AG04449 (cell line): ENCODE results near the gene CYFIP1.
A peak's percentile ranks its signal among the peaks of the same experiment; 100 is the strongest.
"Not testable (repeated sequence)": the region's sequence is repeated elsewhere in the genome, so short reads cannot be mapped to it uniquely, and the experiment has no call there.

Experiments used
- CTCF ChIA-PET: fragments of 350-600 bp; formaldehyde crosslinking; extraction: SDS; loops from one replicate; lab custom pipeline; 2021; ENCODE audit warnings: antibody characterized with exemption; lab: Yijun Ruan, JAX
- POLR2A ChIA-PET: fragments of 400-600, 350-600 bp; formaldehyde crosslinking; extraction: SDS; loops from one replicate; lab custom pipeline; 2020; ENCODE audit warnings: antibody characterized with exemption, inconsistent platforms; lab: Yijun Ruan, JAX
- DNase-seq: peaks from one replicate; pipeline ENCODE4 v3.0.0-alpha.2; 2010; ENCODE audit warnings: low read depth, low spot score
- H3K4me3 ChIP-seq: 2 replicates; pipeline ENCODE4 v1.5.1; 2011; ENCODE audit warnings: low read depth, mild to moderate bottlenecking, control low read depth, low read length
- TF ChIP-seq, protein P1 (sequence below): IDR thresholded peaks from one replicate; pipeline ENCODE4 v1.5.1; 2011; ENCODE audit warnings: mild to moderate bottlenecking, moderate library complexity, low read length, control low read depth, inconsistent platforms; ENCODE audit not compliant: insufficient read depth; ENCODE audit errors: missing control alignments

CYFIP1 gene

DNA sequence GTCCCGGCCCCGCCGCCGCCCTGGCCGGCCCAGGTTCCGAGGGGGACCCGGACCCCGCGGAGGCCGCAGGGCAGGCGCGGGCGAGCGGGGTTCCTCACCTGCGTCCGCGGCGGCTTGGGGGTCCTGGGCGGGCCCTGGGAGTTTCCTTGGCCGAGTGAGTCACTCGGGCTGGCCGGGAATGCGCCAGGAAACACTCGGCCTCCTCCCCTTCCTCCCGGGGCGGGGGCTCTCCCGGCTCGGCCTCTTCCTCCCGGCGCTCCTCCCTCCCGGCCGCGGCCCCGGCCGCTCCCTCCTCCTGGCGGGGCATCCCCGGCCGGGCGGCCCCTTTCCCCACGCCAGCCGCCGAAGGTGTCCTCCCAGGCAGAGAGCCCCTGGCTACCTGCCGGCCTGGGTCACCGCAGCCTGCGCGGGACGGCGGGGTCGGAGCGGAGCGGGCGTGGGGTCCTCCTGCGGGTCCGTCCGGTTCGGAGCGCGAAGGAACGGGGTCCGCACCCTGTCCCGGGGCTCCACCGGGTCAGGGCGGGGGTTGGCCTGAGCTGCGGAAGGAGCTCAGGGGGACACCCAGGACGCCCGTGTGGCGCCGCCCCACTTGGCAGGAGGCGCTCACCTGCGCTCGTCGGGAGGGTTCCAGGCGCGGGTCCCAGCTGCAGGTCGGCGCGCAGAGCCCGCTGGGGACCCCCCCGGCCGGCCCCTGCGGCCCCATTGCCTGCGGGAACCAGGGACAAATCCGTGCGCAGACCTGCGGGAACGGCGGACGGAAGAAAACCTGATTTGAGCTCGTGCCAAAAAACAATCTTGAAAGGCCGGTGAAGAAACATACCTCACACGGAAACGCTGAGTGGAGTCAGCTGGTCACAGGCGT lies at the start of gene CYFIP1:
Gene CYFIP1 (minus strand): TSS at position 180 of the 862 bp plus-strand sequence. CDS start 33,083 bp downstream, outside the sequence.
- ChIA-PET CTCF (no interaction called here), POLR2A (interaction anchor here (0.8 to 0.9 kb wide), 2 partner anchors 9 to 92 kb away, joined by 3 read pairs; no protein-coding TSS in a partner anchor)
- no peak for DNase-seq
- TF ChIP-seq, protein P1, sequence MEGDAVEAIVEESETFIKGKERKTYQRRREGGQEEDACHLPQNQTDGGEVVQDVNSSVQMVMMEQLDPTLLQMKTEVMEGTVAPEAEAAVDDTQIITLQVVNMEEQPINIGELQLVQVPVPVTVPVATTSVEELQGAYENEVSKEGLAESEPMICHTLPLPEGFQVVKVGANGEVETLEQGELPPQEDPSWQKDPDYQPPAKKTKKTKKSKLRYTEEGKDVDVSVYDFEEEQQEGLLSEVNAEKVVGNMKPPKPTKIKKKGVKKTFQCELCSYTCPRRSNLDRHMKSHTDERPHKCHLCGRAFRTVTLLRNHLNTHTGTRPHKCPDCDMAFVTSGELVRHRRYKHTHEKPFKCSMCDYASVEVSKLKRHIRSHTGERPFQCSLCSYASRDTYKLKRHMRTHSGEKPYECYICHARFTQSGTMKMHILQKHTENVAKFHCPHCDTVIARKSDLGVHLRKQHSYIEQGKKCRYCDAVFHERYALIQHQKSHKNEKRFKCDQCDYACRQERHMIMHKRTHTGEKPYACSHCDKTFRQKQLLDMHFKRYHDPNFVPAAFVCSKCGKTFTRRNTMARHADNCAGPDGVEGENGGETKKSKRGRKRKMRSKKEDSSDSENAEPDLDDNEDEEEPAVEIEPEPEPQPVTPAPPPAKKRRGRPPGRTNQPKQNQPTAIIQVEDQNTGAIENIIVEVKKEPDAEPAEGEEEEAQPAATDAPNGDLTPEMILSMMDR = no peak
- peak within 1 kb of the TSS; percentile 87 for H3K4me3 ChIP-seq

DNA sequence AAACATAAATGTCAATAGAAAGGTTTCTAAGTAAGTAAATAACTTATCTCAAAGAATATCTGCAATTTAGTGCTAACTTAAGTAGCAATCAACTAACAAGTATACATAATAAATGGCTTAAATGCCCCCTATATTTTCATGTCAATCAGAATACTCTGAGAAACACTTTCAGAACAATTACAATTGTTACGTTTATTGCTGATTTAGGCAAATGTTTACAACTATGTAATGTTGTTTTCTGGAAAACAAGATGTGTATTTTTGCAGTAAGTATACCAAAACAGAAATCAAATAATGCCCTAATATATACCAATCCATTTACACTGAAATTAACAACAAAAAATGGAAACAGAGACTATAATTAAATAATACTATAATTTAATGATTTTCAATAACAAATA lies 46.0 kb upstream of the CYFIP1 start:
- ChIA-PET CTCF (no interaction called here), POLR2A (no interaction called here)
- no peak overlapping the region for H3K4me3 ChIP-seq
- TF ChIP-seq, protein P1 = no peak
- DNase-seq = no peak

DNA sequence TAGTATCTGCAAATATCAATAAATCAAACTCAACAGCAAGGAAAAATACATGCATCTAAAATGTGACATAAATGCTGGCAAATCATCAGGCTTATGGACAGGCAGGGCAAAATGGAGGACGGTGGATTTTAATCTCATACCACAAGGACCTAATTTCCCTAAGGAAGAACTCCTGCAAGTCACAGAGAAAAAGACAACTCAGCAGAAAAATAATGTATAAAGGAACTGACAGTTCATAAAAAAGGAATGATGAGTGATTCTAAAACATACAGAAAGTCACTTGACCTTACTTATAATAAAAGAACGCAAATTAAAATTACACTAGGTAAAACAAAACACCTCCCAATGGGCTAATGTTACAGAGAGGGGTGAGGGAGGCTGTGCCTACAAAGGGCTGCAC lies 42.0 kb upstream of the CYFIP1 start:
- ChIA-PET CTCF (interaction anchor here (5.1 kb wide), 1 partner anchor 14 kb away, joined by 40 read pairs; no protein-coding TSS in a partner anchor), POLR2A (no interaction called here)
- TF ChIP-seq, protein P1 = no peak
- no peak for DNase-seq
- no peak overlapping the region for H3K4me3 ChIP-seq

DNA sequence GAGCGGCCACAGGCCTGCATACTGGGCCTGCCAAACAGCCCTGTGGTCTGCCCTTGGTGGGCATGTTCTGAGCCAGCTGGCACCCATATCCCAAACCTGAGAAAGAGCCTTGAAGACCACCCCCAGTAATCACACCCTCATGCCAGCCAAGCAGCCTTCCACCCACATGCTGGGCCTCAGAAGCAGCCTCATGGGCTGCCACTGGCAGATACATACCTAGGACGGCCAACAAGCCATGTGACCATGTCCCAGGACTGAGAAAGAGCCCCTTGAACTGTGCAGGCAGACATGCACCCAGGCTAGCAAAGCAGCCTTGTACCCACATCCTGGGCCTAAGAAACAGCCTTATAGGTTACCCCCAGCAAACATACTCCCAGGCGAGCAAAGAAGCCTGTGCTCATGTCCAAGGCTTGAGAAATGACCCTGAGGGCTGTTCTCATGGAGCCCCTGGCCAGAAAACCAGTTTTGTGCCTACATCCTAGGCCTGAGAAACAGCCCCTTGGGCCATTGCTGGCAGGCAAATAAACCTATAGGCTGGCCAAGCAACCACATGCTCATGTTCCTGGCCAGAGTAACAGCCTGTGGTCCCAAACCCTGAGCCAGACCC lies 34.3 kb upstream of the CYFIP1 start:
- CTCF ChIA-PET = no interaction called here
- no peak for DNase-seq
- POLR2A ChIA-PET = no interaction called here
- H3K4me3 ChIP-seq = no peak overlapping the region
- TF ChIP-seq, protein P1 = no peak

DNA sequence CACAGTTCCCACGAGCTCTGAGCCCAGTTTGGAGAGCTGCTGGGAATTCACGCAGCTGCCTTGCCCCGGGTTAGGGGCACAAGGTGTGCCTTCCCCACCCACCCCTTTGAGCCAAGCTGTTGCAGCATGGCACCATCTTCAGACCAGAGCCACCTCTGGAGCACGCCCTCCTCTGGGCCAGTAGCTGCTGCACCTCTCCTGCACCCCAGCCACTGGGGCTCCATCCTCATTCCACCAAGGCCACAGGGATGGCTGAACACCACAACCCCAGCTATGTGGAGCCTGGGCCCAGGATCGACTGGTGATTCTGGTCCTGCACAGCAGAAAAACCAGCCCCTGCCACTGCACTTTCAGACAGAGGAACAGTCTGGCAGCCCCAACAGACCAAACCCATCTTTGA lies 33.5 kb upstream of the CYFIP1 start:
- DNase-seq = no peak
- ChIA-PET CTCF (interaction anchor here (1.3 kb wide), 1 partner anchor 23 kb away, joined by 3 read pairs; no protein-coding TSS in a partner anchor), POLR2A (no interaction called here)
- TF ChIP-seq, protein P1 = no peak
- no peak overlapping the region for H3K4me3 ChIP-seq

DNA sequence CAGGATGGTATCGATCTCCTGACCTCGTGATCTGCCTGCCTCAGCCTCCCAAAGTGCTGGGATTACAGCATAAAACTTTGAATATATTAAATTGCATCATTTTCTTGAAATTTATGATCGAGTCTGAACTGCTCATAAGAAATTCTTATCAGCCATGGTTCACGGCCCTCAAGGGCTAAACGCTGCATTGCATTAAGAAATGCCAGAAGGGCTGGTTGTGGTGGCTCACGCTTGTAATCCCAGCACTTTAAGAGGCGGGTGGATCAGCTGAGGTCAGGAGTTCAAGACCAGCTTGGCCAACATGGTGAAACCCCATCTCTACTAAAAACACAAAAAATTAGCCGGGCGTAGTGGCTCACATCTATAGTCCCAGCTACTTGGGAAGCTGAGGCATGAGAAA lies 32.4 kb upstream of the CYFIP1 start:
- POLR2A ChIA-PET, DNase-seq, H3K4me3 ChIP-seq: not testable (repeated sequence)
- CTCF ChIA-PET = interaction anchor here (1.3 kb wide), 1 partner anchor 24 kb away, joined by 3 read pairs; no protein-coding TSS in a partner anchor
